Mucosa of stomach (tissue), 1 donor: ENCODE data around the gene SPOCK3.
"Not testable (repeated sequence)": the region's sequence is repeated elsewhere in the genome, so short reads cannot be mapped to it uniquely, and the experiment has no call there.

ENCODE experiments used
- H3K27me3 ChIP-seq: one replicate; pipeline ENCODE4 v1.7.0; 2013; ENCODE audit warnings: mild to moderate bottlenecking, low read length; ENCODE audit not compliant: control insufficient read depth, insufficient read depth
- H3K36me3 ChIP-seq: one replicate; pipeline ENCODE4 v1.7.0; 2013; ENCODE audit warnings: low read length; ENCODE audit not compliant: control insufficient read depth, insufficient read depth
- H3K4me1 ChIP-seq: one replicate; pipeline ENCODE4 v1.7.0; 2013; ENCODE audit warnings: mild to moderate bottlenecking, low read length; ENCODE audit not compliant: control insufficient read depth, insufficient read depth
- H3K4me3 ChIP-seq: one replicate; pipeline ENCODE4 v1.7.0; 2013; ENCODE audit warnings: low read length
- H3K9ac ChIP-seq: one replicate; pipeline ENCODE4 v1.7.0; 2013; ENCODE audit warnings: mild to moderate bottlenecking, low read length, moderate library complexity
- H3K9me3 ChIP-seq: one replicate; pipeline ENCODE4 v1.7.0; 2013; ENCODE audit warnings: mild to moderate bottlenecking, low read length, moderate library complexity; ENCODE audit not compliant: control insufficient read depth
- donor health status: Pancreatic carcinoma.

Gene SPOCK3

GRCh38 chr4:166902941-166903340 is 331.4 kb downstream of the SPOCK3 start:
- Histone ChIP-seq H3K4me3 (no peak overlapping the region), H3K27me3 (no peaks in the 10 kb centered on the region), H3K36me3 (no peaks in the 10 kb centered on the region), H3K9me3 (no peaks in the 10 kb centered on the region), H3K4me1 (no peaks in the 10 kb centered on the region), H3K9ac (no peak overlapping the region)

- Histone ChIP-seq H3K4me3 (no peak overlapping the region), H3K36me3 (no peaks in the 10 kb centered on the region)
These were observed 338.0 kb downstream of the SPOCK3 start for GRCh38 chr4:166896254-166896653.

GRCh38 chr4:166895771-166896170 is 338.5 kb downstream of the SPOCK3 start:
- Histone ChIP-seq H3K9me3 (no peaks in the 10 kb centered on the region), H3K9ac (no peak overlapping the region), H3K4me1 (no peaks in the 10 kb centered on the region), H3K4me3 (no peak overlapping the region), H3K27me3 (no peaks in the 10 kb centered on the region), H3K36me3 (no peaks in the 10 kb centered on the region)

More at GRCh38 chr4:166896254-166896653, 338.0 kb downstream of the SPOCK3 start:
- Histone ChIP-seq H3K9me3 (no peaks in the 10 kb centered on the region), H3K9ac (no peak overlapping the region), H3K4me1 (no peaks in the 10 kb centered on the region), H3K27me3 (no peaks in the 10 kb centered on the region)

- Histone ChIP-seq H3K27me3 (no peaks in the 10 kb centered on the region), H3K9me3 (no peaks in the 10 kb centered on the region), H3K4me3 (no peak overlapping the region), H3K36me3 (no peaks in the 10 kb centered on the region), H3K4me1 (no peaks in the 10 kb centered on the region), H3K9ac (no peak overlapping the region)
These were observed 346.8 kb downstream of the SPOCK3 start for GRCh38 chr4:166887457-166887856.

- Histone ChIP-seq H3K4me3 (no peak overlapping the region), H3K4me1 (no peaks in the 10 kb centered on the region), H3K27me3 (no peaks in the 10 kb centered on the region), H3K9me3 (no peaks in the 10 kb centered on the region), H3K36me3 (no peaks in the 10 kb centered on the region), H3K9ac (no peak overlapping the region)
These were observed 347.6 kb downstream of the SPOCK3 start for GRCh38 chr4:166886718-166887117.

GRCh38 chr4:166882221-166882620 is 352.1 kb downstream of the SPOCK3 start:
- H3K36me3 ChIP-seq, result no peaks in the 10 kb centered on the region
- no peaks in the 10 kb centered on the region for H3K9me3 ChIP-seq
- no peak overlapping the region for H3K9ac ChIP-seq
- no peak overlapping the region for H3K4me3 ChIP-seq
- no peaks in the 10 kb centered on the region for H3K4me1 ChIP-seq
- H3K27me3 ChIP-seq, result peaks cover 4% of the 10 kb centered on the region

GRCh38 chr4:166875821-166876220 is 358.5 kb downstream of the SPOCK3 start:
- Histone ChIP-seq H3K4me3 (no peak overlapping the region), H3K9me3 (no peaks in the 10 kb centered on the region), H3K36me3 (no peaks in the 10 kb centered on the region), H3K4me1 (no peaks in the 10 kb centered on the region), H3K27me3 (peaks cover 4% of the 10 kb centered on the region), H3K9ac (no peak overlapping the region)

GRCh38 chr4:166862032-166862431 is 372.3 kb downstream of the SPOCK3 start:
- no peaks in the 10 kb centered on the region for H3K9me3 ChIP-seq
- H3K27me3 ChIP-seq, result no peaks in the 10 kb centered on the region
- H3K36me3 ChIP-seq, result no peaks in the 10 kb centered on the region
- no peak overlapping the region for H3K4me3 ChIP-seq
- no peaks in the 10 kb centered on the region for H3K4me1 ChIP-seq
- H3K9ac ChIP-seq, result no peak overlapping the region

GRCh38 chr4:166850398-166850797 is 383.9 kb downstream of the SPOCK3 start:
- H3K4me3 ChIP-seq, H3K9me3 ChIP-seq, H3K27me3 ChIP-seq, H3K9ac ChIP-seq, H3K36me3 ChIP-seq, H3K4me1 ChIP-seq: not testable (repeated sequence)

GRCh38 chr4:166846939-166847338 is 387.4 kb downstream of the SPOCK3 start:
- Histone ChIP-seq H3K36me3 (no peaks in the 10 kb centered on the region), H3K27me3 (no peaks in the 10 kb centered on the region), H3K4me3 (no peak overlapping the region), H3K9ac (no peak overlapping the region), H3K4me1 (no peaks in the 10 kb centered on the region), H3K9me3 (no peaks in the 10 kb centered on the region)

GRCh38 chr4:166842795-166843261 is 391.5 kb downstream of the SPOCK3 start:
- Histone ChIP-seq H3K9me3 (no peaks in the 10 kb centered on the region), H3K9ac (no peak overlapping the region), H3K36me3 (no peaks in the 10 kb centered on the region), H3K27me3 (no peaks in the 10 kb centered on the region), H3K4me1 (no peaks in the 10 kb centered on the region), H3K4me3 (no peak overlapping the region)

- H3K4me1 ChIP-seq, result no peaks in the 10 kb centered on the region
- H3K36me3 ChIP-seq, result no peaks in the 10 kb centered on the region
- no peak overlapping the region for H3K4me3 ChIP-seq
- H3K9ac ChIP-seq, result no peak overlapping the region
- H3K27me3 ChIP-seq, result no peaks in the 10 kb centered on the region
- H3K9me3 ChIP-seq, result no peaks in the 10 kb centered on the region
These were observed 394.6 kb downstream of the SPOCK3 start for GRCh38 chr4:166839615-166840251.
